OCI-LY1 (cell line): ENCODE results near the gene TJP1.
"Not testable (repeated sequence)": the region's sequence is repeated elsewhere in the genome, so short reads cannot be mapped to it uniquely, and the experiment has no call there.

Experiments used
- H2AFZ ChIP-seq: fragments of 200-600 bp; sonication (generic), shearing (Covaris generic); 2 replicates; pipeline ENCODE4 v1.6.0; 2014; ENCODE audit warnings: antibody characterized with exemption, mild to moderate bottlenecking, low read length
- H3F3A ChIP-seq: fragments of 200-600 bp; sonication (generic), shearing (Covaris generic); 2 replicates; pipeline ENCODE4 v1.6.0; 2014; ENCODE audit warnings: mild to moderate bottlenecking, antibody characterized with exemption, low read length, moderate library complexity; ENCODE audit not compliant: insufficient read depth
- H3K27ac ChIP-seq: fragments of 200-600 bp; sonication (generic); 2 replicates; pipeline ENCODE4 v1.5.1; 2014; ENCODE audit warnings: low read length, mixed run types, mild to moderate bottlenecking, low read depth; ENCODE audit not compliant: poor library complexity, severe bottlenecking
- H3K27me3 ChIP-seq: fragments of 200-600 bp; sonication (generic); 2 replicates; pipeline ENCODE4 v1.6.0; 2014; ENCODE audit warnings: antibody characterized with exemption, mild to moderate bottlenecking, low read length, moderate library complexity; ENCODE audit not compliant: insufficient read depth
- H3K36me3 ChIP-seq: fragments of 200-600 bp; sonication (generic); 2 replicates; pipeline ENCODE4 v1.6.1; 2014; ENCODE audit warnings: mild to moderate bottlenecking, antibody characterized with exemption, low read length, moderate library complexity, mixed read lengths; ENCODE audit not compliant: insufficient read depth
- H3K4me1 ChIP-seq: fragments of 200-600 bp; sonication (generic); 2 replicates; pipeline ENCODE4 v1.5.1; 2014; ENCODE audit warnings: mild to moderate bottlenecking, low read length, moderate library complexity; ENCODE audit not compliant: insufficient read depth, severe bottlenecking
- H3K4me2 ChIP-seq: fragments of 200-600 bp; sonication (generic), shearing (Covaris generic); 2 replicates; pipeline ENCODE4 v1.6.1; 2014; ENCODE audit warnings: low read length
- H3K4me3 ChIP-seq: fragments of 200-600 bp; sonication (generic); 2 replicates; pipeline ENCODE4 v1.5.1; 2014; ENCODE audit warnings: low read length, low read depth, mild to moderate bottlenecking, mixed read lengths; ENCODE audit not compliant: poor library complexity, severe bottlenecking
- H3K79me2 ChIP-seq: fragments of 200-600 bp; shearing (Covaris generic); 2 replicates; pipeline ENCODE4 v1.6.1; 2016; ENCODE audit warnings: mixed run types, low read length, mixed read lengths; ENCODE audit not compliant: insufficient read depth
- H3K9ac ChIP-seq: fragments of 200-600 bp; sonication (generic), shearing (Covaris generic); 2 replicates; pipeline ENCODE4 v1.6.1; 2014; ENCODE audit warnings: mild to moderate bottlenecking, low read length, mixed read lengths
- H3K9me2 ChIP-seq: fragments of 200-600 bp; sonication (generic), shearing (Covaris generic); 2 replicates; pipeline ENCODE4 v1.6.1; 2014; ENCODE audit warnings: low read depth, mild to moderate bottlenecking, low read length, mixed read lengths
- H3K9me3 ChIP-seq: fragments of 200-600 bp; shearing (Covaris generic); 2 replicates; pipeline ENCODE4 v1.6.1; 2014; ENCODE audit warnings: low read length, mixed read lengths
- H4K20me1 ChIP-seq: fragments of 200-600 bp; sonication (generic), shearing (Covaris generic); 2 replicates; pipeline ENCODE4 v1.6.0; 2016; ENCODE audit warnings: mild to moderate bottlenecking, low read length; ENCODE audit not compliant: insufficient read depth
- CTCF ChIP-seq: fragments of 200-600 bp; sonication (generic), shearing (Covaris generic); IDR thresholded peaks from 2 replicates; pipeline ENCODE4 v1.5.1; 2017; ENCODE audit warnings: mild to moderate bottlenecking, antibody characterized with exemption, low read length, moderate library complexity, mixed read lengths
- EZH2 ChIP-seq: fragments of 200-600 bp; sonication (generic), shearing (Covaris generic); IDR thresholded peaks from 2 replicates; pipeline ENCODE4 v1.8.0; 2017; ENCODE audit warnings: borderline replicate concordance, mixed run types, mild to moderate bottlenecking, antibody characterized with exemption, low read length, moderate library complexity, mixed read lengths

Gene TJP1

GRCh38 chr15:29676961-29677402 lies 145.3 kb downstream of the TJP1 start:
- H3K9me3 ChIP-seq, result no peaks in the 10 kb centered on the region
- no peaks in the 10 kb centered on the region for H3K36me3 ChIP-seq
- H4K20me1 ChIP-seq, result no peaks in the 10 kb centered on the region
- H3K27me3 ChIP-seq, result no peaks in the 10 kb centered on the region
- H3K9me2 ChIP-seq, result no peaks in the 10 kb centered on the region
- H3K4me2 ChIP-seq, result no peak overlapping the region
- H3K27ac ChIP-seq, result no peak overlapping the region
- H3K79me2 ChIP-seq, result no peaks in the 10 kb centered on the region
- H3K9ac ChIP-seq, result no peak overlapping the region
- H3F3A ChIP-seq, result no peaks in the 10 kb centered on the region
- H3K4me3 ChIP-seq, result no peak overlapping the region
- H2AFZ ChIP-seq, result no peak overlapping the region
- H3K4me1 ChIP-seq, result no peaks in the 10 kb centered on the region
- TF ChIP-seq EZH2, result no peak
- no peak for TF ChIP-seq CTCF

GRCh38 chr15:29676374-29676960 lies 145.8 kb downstream of the TJP1 start:
- not testable (repeated sequence) for H3K4me3 ChIP-seq, H4K20me1 ChIP-seq, H3K27me3 ChIP-seq, H3F3A ChIP-seq, H3K9me2 ChIP-seq, H3K27ac ChIP-seq, H3K4me2 ChIP-seq, H3K36me3 ChIP-seq, H2AFZ ChIP-seq, H3K9me3 ChIP-seq, H3K4me1 ChIP-seq, H3K79me2 ChIP-seq, H3K9ac ChIP-seq

DNA sequence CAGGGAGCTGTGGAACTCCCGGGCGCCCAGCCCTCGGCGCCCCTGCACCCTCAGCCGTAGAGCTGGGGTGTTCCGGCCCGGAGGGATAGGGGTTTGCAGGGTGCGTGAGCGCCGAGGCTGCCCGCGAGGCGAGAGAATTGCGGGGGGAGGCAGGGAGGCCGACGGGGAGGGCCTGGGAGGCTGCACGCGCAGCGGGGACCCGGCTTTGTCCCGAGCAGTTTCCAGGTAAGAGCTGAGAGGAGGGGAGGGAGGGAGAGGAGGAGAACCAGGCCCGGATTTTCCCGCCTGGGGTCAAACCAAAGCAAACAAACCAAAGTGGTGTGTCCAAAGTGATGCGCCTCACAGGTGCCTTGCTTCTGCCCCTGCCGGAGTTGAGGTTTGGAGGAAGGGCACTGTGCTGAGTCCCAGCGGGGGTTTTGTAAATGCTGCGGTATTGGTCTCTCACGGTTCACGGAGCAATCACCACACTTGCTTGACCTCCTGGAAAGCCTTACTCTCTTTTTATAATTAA lies 146.4 kb downstream of the TJP1 start:
- Histone ChIP-seq H3K9me2 (no peaks in the 10 kb centered on the region), H3K27me3 (no peaks in the 10 kb centered on the region), H3K27ac (no peak overlapping the region), H3K36me3 (no peaks in the 10 kb centered on the region), H3K79me2 (no peaks in the 10 kb centered on the region), H3K9me3 (no peaks in the 10 kb centered on the region), H2AFZ (no peak overlapping the region), H4K20me1 (no peaks in the 10 kb centered on the region), H3K4me1 (no peaks in the 10 kb centered on the region), H3K4me3 (no peak overlapping the region), H3F3A (no peaks in the 10 kb centered on the region), H3K9ac (no peak overlapping the region), H3K4me2 (no peak overlapping the region)
- TF ChIP-seq EZH2 (no peak), CTCF (no peak)
